ENCODE data around the gene ZNF853.

DNA sequence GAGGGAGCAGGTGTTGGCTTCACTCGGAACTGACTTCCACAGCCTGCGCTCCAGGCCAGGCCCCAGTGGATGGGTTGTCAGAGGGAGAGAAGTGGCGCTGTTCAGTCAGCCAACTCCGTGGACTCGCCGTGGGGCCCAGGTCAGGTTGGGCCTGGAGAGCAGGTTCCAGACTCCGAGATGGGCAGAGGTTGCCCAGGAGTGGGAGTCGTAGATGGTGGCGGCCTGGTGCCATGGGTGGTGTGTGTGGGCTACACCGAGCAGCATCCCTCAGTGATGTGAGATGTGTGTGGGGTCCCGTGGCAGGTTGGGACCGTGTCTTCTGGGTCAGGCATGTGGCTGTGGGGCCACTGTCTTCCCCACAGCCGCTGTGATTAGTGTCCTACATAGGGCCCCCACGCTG is 32.1 kb downstream of the ZNF853 start:
- TF ChIP-seq, protein P1, sequence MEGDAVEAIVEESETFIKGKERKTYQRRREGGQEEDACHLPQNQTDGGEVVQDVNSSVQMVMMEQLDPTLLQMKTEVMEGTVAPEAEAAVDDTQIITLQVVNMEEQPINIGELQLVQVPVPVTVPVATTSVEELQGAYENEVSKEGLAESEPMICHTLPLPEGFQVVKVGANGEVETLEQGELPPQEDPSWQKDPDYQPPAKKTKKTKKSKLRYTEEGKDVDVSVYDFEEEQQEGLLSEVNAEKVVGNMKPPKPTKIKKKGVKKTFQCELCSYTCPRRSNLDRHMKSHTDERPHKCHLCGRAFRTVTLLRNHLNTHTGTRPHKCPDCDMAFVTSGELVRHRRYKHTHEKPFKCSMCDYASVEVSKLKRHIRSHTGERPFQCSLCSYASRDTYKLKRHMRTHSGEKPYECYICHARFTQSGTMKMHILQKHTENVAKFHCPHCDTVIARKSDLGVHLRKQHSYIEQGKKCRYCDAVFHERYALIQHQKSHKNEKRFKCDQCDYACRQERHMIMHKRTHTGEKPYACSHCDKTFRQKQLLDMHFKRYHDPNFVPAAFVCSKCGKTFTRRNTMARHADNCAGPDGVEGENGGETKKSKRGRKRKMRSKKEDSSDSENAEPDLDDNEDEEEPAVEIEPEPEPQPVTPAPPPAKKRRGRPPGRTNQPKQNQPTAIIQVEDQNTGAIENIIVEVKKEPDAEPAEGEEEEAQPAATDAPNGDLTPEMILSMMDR (IDR thresholded peaks at IDR 0.05): no peak
- no peak for TF ChIP-seq POLR2A (IDR thresholded peaks at IDR 0.05)
